ENCODE data around the gene LAIR2.
"Not testable (repeated sequence)": the region's sequence is repeated elsewhere in the genome, so short reads cannot be mapped to it uniquely, and the experiment has no call there.

Gene LAIR2

DNA sequence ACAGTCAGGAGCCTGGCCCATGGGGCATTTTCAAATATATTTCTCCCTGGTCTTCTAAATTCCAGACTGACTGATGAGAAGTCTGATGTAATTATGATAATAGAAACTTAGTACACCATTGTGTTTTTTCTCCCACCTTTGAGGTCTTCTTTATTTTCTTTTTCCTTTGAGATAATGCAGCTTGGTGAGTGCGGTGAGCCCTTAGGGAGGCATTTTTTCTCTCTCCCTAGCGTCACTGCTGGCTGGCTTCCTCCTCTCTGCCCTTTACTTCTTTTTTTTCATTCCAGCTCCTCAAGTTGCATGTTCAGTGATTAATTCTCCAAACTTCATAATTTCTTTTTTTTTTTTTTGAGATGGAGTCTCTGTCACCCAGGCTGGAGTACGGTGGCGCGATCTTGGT lies 16.8 kb upstream of the LAIR2 start:
- TF ChIP-seq, protein P1, sequence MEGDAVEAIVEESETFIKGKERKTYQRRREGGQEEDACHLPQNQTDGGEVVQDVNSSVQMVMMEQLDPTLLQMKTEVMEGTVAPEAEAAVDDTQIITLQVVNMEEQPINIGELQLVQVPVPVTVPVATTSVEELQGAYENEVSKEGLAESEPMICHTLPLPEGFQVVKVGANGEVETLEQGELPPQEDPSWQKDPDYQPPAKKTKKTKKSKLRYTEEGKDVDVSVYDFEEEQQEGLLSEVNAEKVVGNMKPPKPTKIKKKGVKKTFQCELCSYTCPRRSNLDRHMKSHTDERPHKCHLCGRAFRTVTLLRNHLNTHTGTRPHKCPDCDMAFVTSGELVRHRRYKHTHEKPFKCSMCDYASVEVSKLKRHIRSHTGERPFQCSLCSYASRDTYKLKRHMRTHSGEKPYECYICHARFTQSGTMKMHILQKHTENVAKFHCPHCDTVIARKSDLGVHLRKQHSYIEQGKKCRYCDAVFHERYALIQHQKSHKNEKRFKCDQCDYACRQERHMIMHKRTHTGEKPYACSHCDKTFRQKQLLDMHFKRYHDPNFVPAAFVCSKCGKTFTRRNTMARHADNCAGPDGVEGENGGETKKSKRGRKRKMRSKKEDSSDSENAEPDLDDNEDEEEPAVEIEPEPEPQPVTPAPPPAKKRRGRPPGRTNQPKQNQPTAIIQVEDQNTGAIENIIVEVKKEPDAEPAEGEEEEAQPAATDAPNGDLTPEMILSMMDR (IDR thresholded peaks at IDR 0.05): no peak
- H3K9me3 Mint-ChIP-seq: peaks cover 27% of the 10 kb centered on the region
- no peaks in the 10 kb centered on the region for H3K36me3 Mint-ChIP-seq (ENCODE audit: low read depth)
- DNase-seq: no peak
- no peaks in the 10 kb centered on the region for H3K4me1 Mint-ChIP-seq
- no peak overlapping the region for H3K27ac Mint-ChIP-seq
- peaks cover 23% of the 10 kb centered on the region for H3K27me3 Mint-ChIP-seq (ENCODE audit: low read depth, poor library complexity)
- no peak overlapping the region for H3K4me3 Mint-ChIP-seq

DNA sequence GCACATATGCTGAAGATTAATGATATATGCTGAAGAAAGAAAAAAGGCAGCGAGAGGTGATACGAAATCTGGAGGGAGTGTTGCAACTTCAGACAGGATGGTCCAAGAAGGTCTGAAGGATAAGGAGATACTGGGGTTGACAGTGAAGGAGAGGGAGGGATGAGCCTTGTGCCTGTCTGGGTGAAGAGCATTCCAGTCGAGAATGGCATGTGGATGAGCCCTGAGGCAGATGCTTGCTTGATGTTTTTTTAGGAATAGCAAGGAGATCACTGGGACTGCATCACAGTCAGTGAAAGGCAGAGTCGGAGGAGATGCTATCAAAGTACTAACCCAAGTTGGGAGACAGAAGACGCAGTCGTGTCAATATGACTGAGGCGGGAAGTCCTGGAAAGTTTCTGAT lies 13.3 kb upstream of the LAIR2 start:
- Mint-ChIP-seq H3K27ac (no peak overlapping the region), H3K4me1 (no peaks in the 10 kb centered on the region), H3K36me3 (ENCODE audit: low read depth) (no peaks in the 10 kb centered on the region), H3K4me3 (no peak overlapping the region), H3K27me3 (ENCODE audit: low read depth, poor library complexity) (peaks cover 14% of the 10 kb centered on the region), H3K9me3 (peaks cover 49% of the 10 kb centered on the region)
- DNase-seq: no peak
- TF ChIP-seq, protein P1 (IDR thresholded peaks at IDR 0.05): no peak

DNA sequence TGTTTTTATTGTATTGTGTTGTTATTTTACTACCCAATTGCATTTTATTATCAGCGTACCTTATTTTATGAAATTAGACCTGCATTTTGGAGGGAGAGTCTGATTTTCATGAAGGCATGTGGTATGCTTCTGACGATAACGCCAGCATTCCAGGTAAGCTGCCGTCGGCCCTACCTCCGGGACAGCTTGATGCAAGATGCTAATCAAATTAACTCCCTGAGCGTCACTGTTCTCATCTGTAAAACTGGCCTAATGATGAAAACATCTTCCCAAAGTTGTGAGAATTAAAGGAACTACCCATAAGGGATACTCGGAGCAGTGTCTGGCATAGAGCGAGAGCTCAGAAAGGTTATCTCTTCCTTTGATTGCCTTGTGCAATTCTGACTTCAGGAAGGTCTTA lies 12.9 kb upstream of the LAIR2 start:
- peaks cover 13% of the 10 kb centered on the region for H3K27me3 Mint-ChIP-seq (ENCODE audit: low read depth, poor library complexity)
- no peak overlapping the region for H3K27ac Mint-ChIP-seq
- no peaks in the 10 kb centered on the region for H3K36me3 Mint-ChIP-seq (ENCODE audit: low read depth)
- no peaks in the 10 kb centered on the region for H3K4me1 Mint-ChIP-seq
- peaks cover 48% of the 10 kb centered on the region for H3K9me3 Mint-ChIP-seq
- TF ChIP-seq, protein P1 (IDR thresholded peaks at IDR 0.05): no peak
- DNase-seq: no peak
- H3K4me3 Mint-ChIP-seq: no peak overlapping the region

DNA sequence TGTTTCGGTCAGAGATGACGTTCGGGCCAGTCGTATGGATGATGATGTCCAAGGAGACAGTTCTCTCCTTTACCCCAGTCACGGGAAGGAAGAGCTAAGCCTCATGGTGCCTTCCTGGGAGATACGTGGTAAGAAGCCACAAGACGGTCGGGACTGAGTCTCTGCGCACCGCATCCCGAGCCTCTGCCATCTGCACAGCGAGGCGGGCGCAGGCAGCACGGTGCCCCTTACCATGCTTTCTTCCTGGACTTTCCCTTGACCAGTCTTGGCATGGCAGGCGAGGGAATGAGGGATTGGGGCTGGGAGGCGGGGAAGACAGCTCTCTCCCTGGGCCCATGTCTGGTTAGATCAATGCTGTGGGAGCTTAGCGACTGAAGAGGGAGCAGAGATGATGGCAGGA lies 10.1 kb upstream of the LAIR2 start:
- Mint-ChIP-seq H3K36me3 (ENCODE audit: low read depth) (no peaks in the 10 kb centered on the region), H3K4me1 (no peaks in the 10 kb centered on the region), H3K4me3 (no peak overlapping the region), H3K9me3 (peaks cover 55% of the 10 kb centered on the region), H3K27me3 (ENCODE audit: low read depth, poor library complexity) (peaks cover 12% of the 10 kb centered on the region), H3K27ac (no peak overlapping the region)
- TF ChIP-seq, protein P1 (IDR thresholded peaks at IDR 0.05): no peak
- DNase-seq: no peak

DNA sequence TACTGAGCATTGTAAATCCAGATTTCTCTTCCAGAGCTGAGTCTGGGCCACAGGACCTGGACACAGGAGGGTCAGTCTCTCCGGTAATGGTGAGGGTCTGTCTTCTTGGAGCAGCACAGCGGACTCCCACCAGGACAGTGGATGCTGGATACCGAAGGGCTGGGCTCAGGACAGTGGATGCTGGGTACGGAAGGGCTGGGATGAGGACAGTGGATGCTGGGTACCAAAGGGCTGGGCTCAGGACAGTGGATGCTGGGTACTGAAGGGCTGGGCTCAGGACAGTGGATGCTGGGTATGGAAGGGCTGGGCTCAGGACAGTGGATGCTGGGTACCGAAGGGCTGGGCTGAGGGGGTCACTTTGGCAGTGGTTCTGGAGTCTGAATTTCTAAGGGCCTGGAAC lies 9.6 kb upstream of the LAIR2 start:
- not testable (repeated sequence) for H3K4me1 Mint-ChIP-seq; H3K4me3 Mint-ChIP-seq; H3K27ac Mint-ChIP-seq; DNase-seq; H3K36me3 Mint-ChIP-seq (ENCODE audit: low read depth)
- Mint-ChIP-seq H3K27me3 (ENCODE audit: low read depth, poor library complexity) (peaks cover 12% of the 10 kb centered on the region), H3K9me3 (peaks cover 57% of the 10 kb centered on the region)

DNA sequence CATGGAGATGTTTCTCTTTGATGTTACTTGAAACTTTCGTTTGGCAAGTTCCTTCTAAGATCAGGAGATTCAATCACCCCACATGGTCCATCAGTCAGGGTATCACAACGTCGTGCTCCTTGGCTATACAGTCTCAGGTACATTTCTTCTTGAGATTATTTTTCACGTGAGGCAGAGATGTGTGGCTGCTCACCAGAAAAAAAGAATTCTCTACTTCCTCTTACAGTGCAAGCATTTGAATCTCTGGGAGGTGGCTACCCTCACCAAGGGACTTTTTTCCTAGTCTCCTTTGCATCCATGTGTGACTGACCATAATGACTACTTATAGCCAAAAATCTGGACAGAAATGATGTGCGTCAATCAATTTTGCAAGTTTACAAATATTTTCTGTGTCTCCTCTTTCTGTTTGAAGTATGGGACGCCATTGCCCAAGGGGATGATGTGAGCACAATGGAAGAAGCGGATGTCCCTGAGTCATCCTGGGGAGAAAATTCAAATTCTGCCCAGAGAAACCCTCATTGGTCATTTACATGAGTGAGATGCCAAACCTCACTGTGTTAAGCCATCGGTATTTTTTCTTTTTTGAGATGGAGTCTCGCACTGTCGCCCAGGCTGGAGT lies 8.6 kb upstream of the LAIR2 start:
- TF ChIP-seq, protein P1 (IDR thresholded peaks at IDR 0.05): no peak
- Mint-ChIP-seq H3K9me3 (peaks cover 57% of the 10 kb centered on the region), H3K27ac (no peak overlapping the region), H3K4me1 (no peaks in the 10 kb centered on the region), H3K36me3 (ENCODE audit: low read depth) (no peaks in the 10 kb centered on the region), H3K27me3 (ENCODE audit: low read depth, poor library complexity) (peaks cover 12% of the 10 kb centered on the region), H3K4me3 (no peak overlapping the region)
- no peak for DNase-seq

DNA sequence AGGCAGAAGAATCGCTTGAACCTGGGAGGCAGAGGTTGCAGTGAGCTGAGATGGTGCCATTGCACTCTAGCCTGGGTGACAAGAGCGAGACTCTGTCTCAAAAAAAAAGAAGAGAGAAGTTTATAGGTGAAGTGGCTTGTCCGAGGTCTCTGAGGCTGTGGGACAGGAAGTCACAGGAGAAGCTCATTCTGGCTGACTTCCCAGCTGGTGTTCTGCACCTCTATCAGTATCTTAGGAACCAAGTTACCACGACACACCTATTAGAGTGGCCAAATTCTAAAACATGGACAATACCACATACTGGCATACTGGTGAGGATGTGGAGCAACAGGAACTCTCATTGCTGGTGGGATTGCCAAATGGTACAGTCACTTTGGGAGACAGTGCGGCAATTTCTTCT lies 7.3 kb upstream of the LAIR2 start:
- not testable (repeated sequence) for H3K4me3 Mint-ChIP-seq
- peaks cover 59% of the 10 kb centered on the region for H3K9me3 Mint-ChIP-seq

DNA sequence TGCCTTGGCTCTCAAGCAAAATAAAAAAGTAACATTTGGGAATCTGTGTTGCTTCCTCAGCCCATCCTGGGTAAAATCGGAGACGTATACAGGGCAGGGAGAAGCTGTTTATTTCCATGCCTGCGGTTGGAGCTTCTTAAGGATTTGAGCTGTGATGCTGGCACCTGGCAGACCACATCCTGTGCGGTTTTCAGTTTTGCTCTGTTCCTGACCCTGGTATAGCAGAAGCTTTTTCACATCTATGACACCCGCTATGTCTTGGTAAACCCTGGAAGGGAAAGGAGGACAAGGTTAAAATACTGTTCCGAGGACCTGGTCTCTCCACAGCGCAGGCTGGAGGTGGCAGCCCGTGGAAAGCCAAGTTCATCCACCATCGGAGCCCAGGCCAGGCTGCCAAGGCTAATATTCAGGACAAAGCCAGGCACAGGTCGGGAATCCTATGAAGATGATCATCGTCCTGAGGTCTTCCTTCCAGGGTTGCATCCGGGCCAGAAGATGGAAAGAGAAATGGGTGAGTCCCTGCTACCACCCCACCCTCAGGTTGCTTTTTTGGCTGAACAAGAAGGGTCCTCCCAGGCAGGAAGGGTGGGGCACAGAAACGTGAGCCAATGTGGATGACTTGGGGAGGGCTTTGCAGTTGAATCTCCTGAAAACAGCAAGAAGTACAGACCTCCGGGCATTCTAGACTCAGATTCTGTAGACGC lies 4.7 kb upstream of the LAIR2 start:
- H3K9me3 Mint-ChIP-seq: peaks cover 60% of the 10 kb centered on the region
- H3K36me3 Mint-ChIP-seq (ENCODE audit: low read depth); H3K4me1 Mint-ChIP-seq; DNase-seq; H3K27me3 Mint-ChIP-seq (ENCODE audit: low read depth, poor library complexity); H3K4me3 Mint-ChIP-seq; H3K27ac Mint-ChIP-seq: not testable (repeated sequence)

More for the DNA sequence above, 7.3 kb upstream of the LAIR2 start:
- H3K27ac Mint-ChIP-seq; H3K36me3 Mint-ChIP-seq (ENCODE audit: low read depth); H3K4me1 Mint-ChIP-seq; DNase-seq: not testable (repeated sequence)
- peaks cover 12% of the 10 kb centered on the region for H3K27me3 Mint-ChIP-seq (ENCODE audit: low read depth, poor library complexity)

DNA sequence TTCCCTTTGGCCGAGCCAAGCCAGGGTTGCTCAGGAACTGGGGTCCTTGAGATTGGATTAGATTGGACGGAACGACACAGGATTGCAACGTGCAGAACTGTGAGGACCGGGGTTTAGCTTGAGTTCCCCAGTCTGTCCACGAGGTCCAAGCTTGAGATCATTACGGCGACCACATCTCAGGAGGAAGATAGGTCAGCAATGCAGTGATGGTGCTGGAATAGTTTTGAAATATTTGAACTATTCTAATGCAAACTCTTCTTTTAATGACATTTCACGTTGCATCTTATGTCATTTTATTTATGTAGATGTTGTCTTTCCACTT lies 4.2 kb upstream of the LAIR2 start:
- H3K4me3 Mint-ChIP-seq, H3K27ac Mint-ChIP-seq: not testable (repeated sequence)

DNA sequence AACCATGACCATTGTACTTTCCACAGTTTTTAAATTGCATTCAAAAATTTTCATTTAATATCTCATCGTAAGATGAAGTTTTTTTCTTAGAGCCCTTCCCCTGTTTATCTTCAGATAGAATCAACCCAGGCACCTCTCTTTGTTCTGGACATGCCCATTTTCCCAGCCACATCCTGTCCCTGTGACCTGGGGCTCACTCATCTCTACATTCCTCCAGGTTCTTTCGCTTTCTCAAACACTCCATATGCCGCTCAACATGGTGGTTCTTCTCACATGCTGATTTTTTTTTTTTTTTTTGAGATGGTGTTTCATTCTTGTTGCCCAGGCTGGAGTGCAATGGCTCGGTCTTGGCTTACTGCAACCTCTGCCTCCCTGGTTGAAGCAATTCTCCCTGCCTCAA lies 2.9 kb downstream of the LAIR2 start:
- not testable (repeated sequence) for H3K36me3 Mint-ChIP-seq (ENCODE audit: low read depth); H3K4me3 Mint-ChIP-seq; H3K27me3 Mint-ChIP-seq (ENCODE audit: low read depth, poor library complexity); H3K27ac Mint-ChIP-seq; H3K4me1 Mint-ChIP-seq; DNase-seq
- peaks cover 69% of the 10 kb centered on the region for H3K9me3 Mint-ChIP-seq

More for the DNA sequence above, 4.2 kb upstream of the LAIR2 start:
- not testable (repeated sequence) for H3K4me1 Mint-ChIP-seq; H3K27me3 Mint-ChIP-seq (ENCODE audit: low read depth, poor library complexity); DNase-seq; H3K36me3 Mint-ChIP-seq (ENCODE audit: low read depth)
- peaks cover 58% of the 10 kb centered on the region for H3K9me3 Mint-ChIP-seq
